KG1 (cell line): Measurements from ENCODE around the gene RAB20.
"Not testable (repeated sequence)": the region's sequence is repeated elsewhere in the genome, so short reads cannot be mapped to it uniquely, and the experiment has no call there.

Source experiments
- DNase-seq: peaks from one replicate; lab custom pipeline; 2025; lab: John Stamatoyannopoulos, UW

The RAB20 gene

GRCh38 chr13:110491869-110492678, 69.4 kb downstream of the RAB20 start:
- DNase-seq: no peak

GRCh38 chr13:110490009-110490770, 71.3 kb downstream of the RAB20 start:
- no peak for DNase-seq

GRCh38 chr13:110486880-110487279, 74.6 kb downstream of the RAB20 start:
- DNase-seq: not testable (repeated sequence)

GRCh38 chr13:110486061-110486715, 75.3 kb downstream of the RAB20 start:
- DNase-seq: no peak

- no peak for DNase-seq
These were observed 75.9 kb downstream of the RAB20 start for GRCh38 chr13:110485604-110486003.

GRCh38 chr13:110484290-110485048, 77.1 kb downstream of the RAB20 start:
- no peak for DNase-seq

GRCh38 chr13:110483386-110483968, 78.0 kb downstream of the RAB20 start:
- DNase-seq: no peak

- DNase-seq: no peak
These were observed 81.4 kb downstream of the RAB20 start for GRCh38 chr13:110480161-110480560.

- DNase-seq: no peak
These were observed 81.9 kb downstream of the RAB20 start for GRCh38 chr13:110479648-110480047.

- no peak for DNase-seq
These were observed 82.3 kb downstream of the RAB20 start for GRCh38 chr13:110479215-110479545.

- DNase-seq: no peak
These were observed 82.9 kb downstream of the RAB20 start for GRCh38 chr13:110478405-110479214.

GRCh38 chr13:110477706-110478245, 83.7 kb downstream of the RAB20 start:
- DNase-seq: no peak

GRCh38 chr13:110476220-110476617, 85.3 kb downstream of the RAB20 start:
- no peak for DNase-seq

GRCh38 chr13:110475550-110476219, 85.8 kb downstream of the RAB20 start:
- no peak for DNase-seq

GRCh38 chr13:110475117-110475516, 86.4 kb downstream of the RAB20 start:
- DNase-seq: no peak

- no peak for DNase-seq
These were observed 86.8 kb downstream of the RAB20 start for GRCh38 chr13:110474713-110475112.
